HG02642 (cell line): ENCODE measurements around the gene HMX3.

Experiments used
- ATAC-seq: cut with Tn5 transposase; IDR thresholded peaks from one replicate; pipeline ENCODE4 v1.9.1; 2021; ENCODE audit warnings: mild to moderate bottlenecking; ENCODE audit not compliant: unreplicated experiment, poor library complexity

Gene HMX3

GRCh38 chr10:123133541-123134342 is 2.0 kb upstream of the HMX3 start:
- no peak for ATAC-seq

- no peak for ATAC-seq
Observed at GRCh38 chr10:123134343-123134914, 1.3 kb upstream of the HMX3 start.

GRCh38 chr10:123134915-123135414 is 805 bp upstream of the HMX3 start:
- no peak for ATAC-seq

- no peak for ATAC-seq
Observed at GRCh38 chr10:123136221-123136805, 543 bp downstream of the HMX3 start.

GRCh38 chr10:123136806-123137642 is 1.3 kb downstream of the HMX3 start:
- no peak for ATAC-seq

- no peak for ATAC-seq
Observed at GRCh38 chr10:123139165-123139520, 3.4 kb downstream of the HMX3 start.

- ATAC-seq = no peak
Observed at GRCh38 chr10:123139521-123140163, 3.9 kb downstream of the HMX3 start.

- no peak for ATAC-seq
Observed at GRCh38 chr10:123140164-123140982, 4.6 kb downstream of the HMX3 start.

GRCh38 chr10:123140983-123141390 is 5.2 kb downstream of the HMX3 start:
- ATAC-seq = no peak

GRCh38 chr10:123141791-123142700 is 6.3 kb downstream of the HMX3 start:
- ATAC-seq = no peak

GRCh38 chr10:123142701-123143161 is 7.0 kb downstream of the HMX3 start:
- ATAC-seq = no peak

- no peak for ATAC-seq
Observed at GRCh38 chr10:123143162-123143824, 7.5 kb downstream of the HMX3 start.

GRCh38 chr10:123143825-123144168 is 8.0 kb downstream of the HMX3 start:
- no peak for ATAC-seq

GRCh38 chr10:123144697-123145541 is 9.1 kb downstream of the HMX3 start:
- no peak for ATAC-seq

- ATAC-seq = no peak
Observed at GRCh38 chr10:123145542-123146012, 9.8 kb downstream of the HMX3 start.

GRCh38 chr10:123146013-123146893 is 10.5 kb downstream of the HMX3 start:
- ATAC-seq = no peak
